Lower lobe of right lung (tissue), 2 donors: ENCODE data around the gene S100B. TPM values are rescaled to one million over a fixed set of nuclear protein-coding genes. Genes with fewer than 3 reads are reported as not detected.

Experiments used
- ATAC-seq, 2 donors: fragments of 200-7000 bp; cut with Tn5 transposase; one replicate each; pipeline ENCODE4 v1.9.1; 2020 to 2022; ENCODE audit warnings: mild to moderate bottlenecking in 2 of 2, moderate library complexity in 2 of 2
- DNase-seq: peaks from one replicate; pipeline ENCODE4 v3.0.0-alpha.2; 2020
- H3K27ac ChIP-seq: fragments of 200-600 bp; one replicate; pipeline ENCODE4 v1.8.0; 2022
- H3K27me3 ChIP-seq: fragments of 200-600 bp; one replicate; pipeline ENCODE4 v1.8.0; 2022; ENCODE audit warnings: low read depth
- H3K36me3 ChIP-seq: fragments of 200-600 bp; one replicate; pipeline ENCODE4 v1.8.0; 2022; ENCODE audit warnings: mild to moderate bottlenecking
- H3K4me1 ChIP-seq: fragments of 200-600 bp; one replicate; pipeline ENCODE4 v1.8.0; 2022
- H3K4me3 ChIP-seq: fragments of 200-600 bp; one replicate; pipeline ENCODE4 v1.8.0; 2022; ENCODE audit warnings: mild to moderate bottlenecking
- H3K9me3 ChIP-seq: fragments of 200-600 bp; one replicate; pipeline ENCODE4 v1.8.0; 2022
- intact Hi-C: fragments of 100-400 bp; cut with DNase I; formaldehyde crosslinking; loops from one replicate; pipeline ENCODE4 v1.11.0; 2022
- total RNA-seq: library from RNA; stranded (reverse); fragmentation: NEBNext Ultra II Directional; extraction: Animal tissue kit (Norgen Biotek cat#: 25700); gene quantifications from one replicate; pipeline ENCODE4 v1.2.1, GENCODE V29; 2021
- TF ChIP-seq, protein P1 (sequence below): fragments of 200-600 bp; IDR thresholded peaks from one replicate; pipeline ENCODE4 v1.8.0; 2022; ENCODE audit warnings: antibody characterized with exemption, mild to moderate bottlenecking
- donor health status: DM: no; HTN: yes; CAD: no; lungs with severe emphysema.

Gene S100B
- total RNA-seq, 1 donor from 2014 or later, result 4.5 TPM

DNA sequence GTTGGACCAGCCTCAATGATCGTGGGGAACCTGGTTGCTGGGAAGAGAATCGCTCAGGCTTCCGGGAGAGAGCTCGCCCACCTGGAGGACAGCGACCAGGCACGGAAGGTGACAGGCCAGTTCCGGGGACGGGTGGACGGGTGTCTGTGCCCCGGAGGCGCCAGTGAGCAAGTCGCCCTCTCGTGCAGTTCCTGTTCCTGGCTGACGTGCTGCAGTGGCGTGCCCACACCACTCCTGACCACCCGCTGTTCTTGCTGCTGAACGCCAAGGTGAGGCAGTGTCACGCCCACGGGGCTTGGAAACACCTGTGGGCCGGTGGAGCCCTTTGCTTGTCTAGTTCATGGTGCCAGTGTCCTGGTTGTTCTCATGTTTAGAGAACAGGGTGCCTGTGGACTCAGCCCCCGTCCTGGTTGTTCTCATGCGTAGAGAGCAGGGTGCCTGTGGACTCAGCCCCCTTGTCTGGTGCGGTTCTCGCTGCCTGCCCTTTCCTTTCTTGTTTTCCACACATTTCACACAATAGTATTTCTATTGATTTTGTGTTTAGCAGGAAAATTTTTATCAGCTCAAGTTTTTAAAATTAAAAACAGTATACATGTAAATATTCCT is 53.1 kb downstream of the S100B start:
- intact Hi-C loops, result no loop called here
- Histone ChIP-seq H3K36me3 (peaks cover 84% of the 10 kb centered on the region), H3K4me1 (peaks cover 13% of the 10 kb centered on the region), H3K9me3 (no peaks in the 10 kb centered on the region), H3K27me3 (no peaks in the 10 kb centered on the region), H3K27ac (peak overlapping the region; percentile 78), H3K4me3 (peak overlapping the region; percentile 38)
- DNase-seq (peak; percentile 76), ATAC-seq (peak; percentile 63 to 68)
- TF ChIP-seq, protein P1, sequence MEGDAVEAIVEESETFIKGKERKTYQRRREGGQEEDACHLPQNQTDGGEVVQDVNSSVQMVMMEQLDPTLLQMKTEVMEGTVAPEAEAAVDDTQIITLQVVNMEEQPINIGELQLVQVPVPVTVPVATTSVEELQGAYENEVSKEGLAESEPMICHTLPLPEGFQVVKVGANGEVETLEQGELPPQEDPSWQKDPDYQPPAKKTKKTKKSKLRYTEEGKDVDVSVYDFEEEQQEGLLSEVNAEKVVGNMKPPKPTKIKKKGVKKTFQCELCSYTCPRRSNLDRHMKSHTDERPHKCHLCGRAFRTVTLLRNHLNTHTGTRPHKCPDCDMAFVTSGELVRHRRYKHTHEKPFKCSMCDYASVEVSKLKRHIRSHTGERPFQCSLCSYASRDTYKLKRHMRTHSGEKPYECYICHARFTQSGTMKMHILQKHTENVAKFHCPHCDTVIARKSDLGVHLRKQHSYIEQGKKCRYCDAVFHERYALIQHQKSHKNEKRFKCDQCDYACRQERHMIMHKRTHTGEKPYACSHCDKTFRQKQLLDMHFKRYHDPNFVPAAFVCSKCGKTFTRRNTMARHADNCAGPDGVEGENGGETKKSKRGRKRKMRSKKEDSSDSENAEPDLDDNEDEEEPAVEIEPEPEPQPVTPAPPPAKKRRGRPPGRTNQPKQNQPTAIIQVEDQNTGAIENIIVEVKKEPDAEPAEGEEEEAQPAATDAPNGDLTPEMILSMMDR, result no peak

DNA sequence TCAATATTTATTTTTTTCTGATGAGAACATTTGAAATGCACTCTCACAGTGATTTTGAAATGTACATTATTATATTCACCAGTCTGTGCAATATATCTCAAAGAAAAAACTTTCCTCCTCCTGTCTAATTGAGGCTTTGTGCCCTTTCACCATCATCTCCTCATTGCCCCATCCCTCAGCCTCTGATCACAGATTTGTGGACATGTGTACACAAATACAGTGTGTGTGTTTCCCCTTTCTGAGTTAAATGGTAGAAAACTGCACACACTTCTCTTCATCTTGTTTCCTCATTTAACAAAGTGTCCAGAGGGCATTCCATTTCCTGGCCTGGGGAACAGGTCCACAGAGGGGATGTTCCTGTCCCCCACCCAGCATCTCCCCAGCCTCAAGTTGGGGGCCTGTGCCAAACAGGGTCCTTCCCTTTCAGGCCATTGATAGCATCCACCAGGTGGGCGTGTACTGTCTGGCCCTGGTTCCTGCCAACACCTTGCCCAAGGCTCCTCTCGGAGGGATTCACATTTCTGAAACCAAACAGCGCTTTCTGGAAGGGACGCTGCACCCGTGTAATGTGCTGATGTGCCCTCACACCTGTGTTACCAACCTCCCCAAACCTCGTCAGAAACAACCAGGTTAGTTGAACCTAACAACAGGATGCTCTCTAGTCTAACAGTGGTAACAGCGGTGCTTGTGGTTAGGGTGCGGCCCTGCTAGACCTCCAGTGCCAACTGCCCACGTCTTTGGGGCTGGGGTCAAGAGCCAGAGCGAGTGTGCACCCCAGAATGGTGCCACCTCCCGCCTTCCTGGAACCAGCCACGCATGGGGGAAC is 54.6 kb downstream of the S100B start:
- DNase-seq, result no peak
- intact Hi-C loops, result no loop called here
- no peak for ATAC-seq

DNA sequence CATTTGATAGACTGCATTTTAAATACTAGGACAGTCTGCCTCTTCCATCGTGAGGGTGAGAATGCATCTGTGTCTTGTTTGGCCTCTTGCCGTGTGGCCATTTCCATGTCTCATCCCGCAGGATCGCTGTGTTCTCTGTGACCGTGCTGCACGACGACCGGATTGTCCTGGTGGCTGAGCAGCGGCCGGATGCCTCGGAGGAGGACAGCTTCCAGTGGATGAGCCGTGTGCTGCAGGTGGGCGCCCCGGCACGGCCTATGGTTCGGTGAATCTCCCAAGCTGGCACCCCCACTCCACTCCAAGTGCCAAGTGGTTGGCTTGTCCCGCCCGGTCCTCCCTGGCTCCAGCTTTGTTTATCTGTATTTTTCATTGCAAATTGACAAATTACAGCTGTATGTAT is 55.2 kb downstream of the S100B start:
- DNase-seq, result no peak
- intact Hi-C loops, result no loop called here

More for the DNA sequence above, 54.6 kb downstream of the S100B start:
- Histone ChIP-seq H3K36me3 (peaks cover 84% of the 10 kb centered on the region), H3K27ac (no peak overlapping the region), H3K9me3 (no peaks in the 10 kb centered on the region), H3K4me3 (no peak overlapping the region), H3K27me3 (no peaks in the 10 kb centered on the region), H3K4me1 (peaks cover 13% of the 10 kb centered on the region)
- TF ChIP-seq, protein P1, result no peak

More for the DNA sequence above, 55.2 kb downstream of the S100B start:
- H3K27me3 ChIP-seq, result no peaks in the 10 kb centered on the region
- peaks cover 13% of the 10 kb centered on the region for H3K4me1 ChIP-seq
- H3K4me3 ChIP-seq, result no peak overlapping the region
- H3K27ac ChIP-seq, result no peak overlapping the region
- ATAC-seq, result no peak
- peaks cover 82% of the 10 kb centered on the region for H3K36me3 ChIP-seq
- H3K9me3 ChIP-seq, result no peaks in the 10 kb centered on the region
- TF ChIP-seq, protein P1, result no peak

Other genes with a start within 250 kb of the S100B start
- 41.0 TPM for gene DIP2A, start 146.2 kb downstream of the S100B start, total RNA-seq
- 121 TPM for gene PRMT2, start 30.6 kb upstream of the S100B start, total RNA-seq